RWPE2 (cell line): ENCODE results near the gene DNMT1.

ENCODE experiments used
- ATAC-seq: fragments of 200-7000 bp; cut with Tn5 transposase; 3 replicates; pipeline ENCODE4 v1.9.1; 2021; ENCODE audit warnings: low read depth
- DNase-seq: peaks from one replicate; pipeline ENCODE4 v3.0.0-alpha.2; 2020; ENCODE audit warnings: low spot score
- H3K27ac ChIP-seq: fragments of 450-650 bp; 2 replicates; pipeline ENCODE4 v1.5.1; 2017; ENCODE audit warnings: mild to moderate bottlenecking; ENCODE audit not compliant: poor library complexity, severe bottlenecking
- H3K27me3 ChIP-seq: fragments of 250-450 bp; sonication (Bioruptor Pico); 2 replicates; pipeline ENCODE4 v1.5.1; 2021; ENCODE audit warnings: mild to moderate bottlenecking, moderate library complexity; ENCODE audit not compliant: insufficient read depth, poor library complexity, severe bottlenecking
- H3K36me3 ChIP-seq: fragments of 250-450 bp; sonication (Bioruptor Pico); 2 replicates; pipeline ENCODE4 v1.5.1; 2020; ENCODE audit warnings: low read depth, mild to moderate bottlenecking, moderate library complexity
- H3K4me1 ChIP-seq: fragments of 250-450 bp; sonication (Bioruptor Pico); 2 replicates; pipeline ENCODE4 v1.5.1; 2021; ENCODE audit warnings: mild to moderate bottlenecking, moderate library complexity; ENCODE audit not compliant: insufficient read depth, poor library complexity, severe bottlenecking
- H3K4me3 ChIP-seq: fragments of 250-450 bp; sonication (Bioruptor Pico); 2 replicates; pipeline ENCODE4 v1.5.1; 2021; ENCODE audit warnings: mild to moderate bottlenecking, moderate library complexity; ENCODE audit not compliant: severe bottlenecking
- H3K9me3 ChIP-seq: fragments of 250-450 bp; sonication (Bioruptor Pico); 2 replicates; pipeline ENCODE4 v1.5.1; 2021; ENCODE audit warnings: mild to moderate bottlenecking, moderate library complexity; ENCODE audit not compliant: severe bottlenecking
- TF ChIP-seq, protein P1 (sequence below): fragments of 450-650 bp; IDR thresholded peaks from one replicate; pipeline ENCODE4 v1.5.1; 2017; ENCODE audit warnings: mild to moderate bottlenecking, moderate library complexity; ENCODE audit not compliant: poor library complexity, severe bottlenecking

Gene DNMT1

DNA sequence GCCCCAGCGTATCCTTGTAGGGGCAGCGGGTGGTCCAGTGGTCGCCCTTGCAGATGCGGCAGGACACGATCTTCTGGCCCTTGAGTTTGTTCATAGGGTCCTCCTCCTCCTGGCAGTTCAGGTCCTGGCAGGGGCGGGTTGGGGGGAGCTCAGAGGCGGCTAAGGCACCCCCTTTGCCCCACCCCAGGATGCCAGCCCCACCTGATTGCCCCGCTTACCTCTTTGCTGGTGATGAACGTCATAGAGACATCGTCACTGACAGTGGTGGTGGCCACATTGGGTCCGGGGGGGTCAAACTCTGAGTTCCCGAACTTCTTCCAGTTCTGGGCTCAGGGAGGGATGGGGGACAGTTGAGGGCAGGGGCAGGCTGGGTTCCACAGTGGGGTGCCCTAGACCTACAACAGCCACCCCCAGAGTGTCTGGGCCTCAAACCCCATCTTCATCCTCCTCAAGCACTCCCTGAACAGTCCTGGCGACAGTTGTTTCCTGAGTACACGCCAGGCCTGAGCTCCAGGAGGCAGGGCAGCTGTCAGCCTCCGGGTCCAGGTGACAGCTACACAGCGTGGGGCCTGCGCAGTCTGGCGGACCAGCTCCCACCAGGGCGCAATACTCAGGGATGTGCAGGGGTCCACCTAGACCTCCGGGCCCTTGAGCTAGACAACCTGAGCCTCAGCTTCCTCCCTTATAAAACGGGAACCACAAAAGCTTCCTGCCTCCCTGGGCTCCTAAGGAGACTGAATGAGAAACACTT is 77.7 kb downstream of the DNMT1 start:
- peaks cover 9% of the 10 kb centered on the region for H3K4me1 ChIP-seq
- no peaks in the 10 kb centered on the region for H3K9me3 ChIP-seq
- H3K27me3 ChIP-seq: no peaks in the 10 kb centered on the region
- ATAC-seq (no peak), DNase-seq (no peak)
- H3K4me3 ChIP-seq: no peak overlapping the region
- no peak overlapping the region for H3K27ac ChIP-seq
- TF ChIP-seq, protein P1, sequence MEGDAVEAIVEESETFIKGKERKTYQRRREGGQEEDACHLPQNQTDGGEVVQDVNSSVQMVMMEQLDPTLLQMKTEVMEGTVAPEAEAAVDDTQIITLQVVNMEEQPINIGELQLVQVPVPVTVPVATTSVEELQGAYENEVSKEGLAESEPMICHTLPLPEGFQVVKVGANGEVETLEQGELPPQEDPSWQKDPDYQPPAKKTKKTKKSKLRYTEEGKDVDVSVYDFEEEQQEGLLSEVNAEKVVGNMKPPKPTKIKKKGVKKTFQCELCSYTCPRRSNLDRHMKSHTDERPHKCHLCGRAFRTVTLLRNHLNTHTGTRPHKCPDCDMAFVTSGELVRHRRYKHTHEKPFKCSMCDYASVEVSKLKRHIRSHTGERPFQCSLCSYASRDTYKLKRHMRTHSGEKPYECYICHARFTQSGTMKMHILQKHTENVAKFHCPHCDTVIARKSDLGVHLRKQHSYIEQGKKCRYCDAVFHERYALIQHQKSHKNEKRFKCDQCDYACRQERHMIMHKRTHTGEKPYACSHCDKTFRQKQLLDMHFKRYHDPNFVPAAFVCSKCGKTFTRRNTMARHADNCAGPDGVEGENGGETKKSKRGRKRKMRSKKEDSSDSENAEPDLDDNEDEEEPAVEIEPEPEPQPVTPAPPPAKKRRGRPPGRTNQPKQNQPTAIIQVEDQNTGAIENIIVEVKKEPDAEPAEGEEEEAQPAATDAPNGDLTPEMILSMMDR: no peak
- H3K36me3 ChIP-seq: peaks cover 46% of the 10 kb centered on the region

DNA sequence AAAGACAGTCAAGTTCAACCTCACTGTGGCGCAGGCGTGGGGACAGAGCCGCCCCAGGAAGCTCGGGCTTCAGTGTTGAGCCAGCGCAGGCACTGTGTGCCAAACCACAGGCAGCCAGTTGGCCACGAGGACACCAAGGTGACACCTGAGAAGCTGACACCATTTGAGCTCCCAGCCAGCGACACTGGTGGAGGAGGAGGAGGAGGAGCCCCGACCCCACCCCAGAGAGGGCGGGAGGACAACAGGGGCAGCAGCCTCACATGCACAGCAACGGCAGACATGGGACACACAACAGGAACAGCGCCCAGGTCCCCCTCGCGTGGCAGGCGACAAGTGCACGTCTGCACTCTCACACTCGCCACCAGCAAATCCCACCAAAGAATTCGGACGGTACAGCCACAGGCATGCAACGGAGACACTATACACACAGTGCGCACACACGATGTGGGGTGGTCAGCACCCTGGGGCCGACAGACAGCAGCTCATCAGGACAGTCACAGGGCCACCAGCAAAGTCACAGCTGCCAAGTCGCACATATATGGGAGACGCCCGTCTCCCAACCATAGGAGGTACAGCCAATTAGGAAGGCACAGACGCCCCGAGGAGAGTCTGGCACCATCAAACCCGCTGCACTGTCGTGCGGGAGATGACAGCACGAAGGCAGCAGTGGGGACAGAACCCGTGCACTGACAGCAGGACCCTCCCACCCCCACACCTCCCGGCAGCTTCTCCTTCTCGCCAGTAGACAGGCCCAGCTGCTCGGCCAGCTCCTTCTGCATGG is 78.5 kb downstream of the DNMT1 start:
- no peak for ATAC-seq
- DNase-seq: no peak
- no peaks in the 10 kb centered on the region for H3K9me3 ChIP-seq
- H3K27ac ChIP-seq: no peak overlapping the region
- TF ChIP-seq, protein P1: no peak
- H3K27me3 ChIP-seq: no peaks in the 10 kb centered on the region
- no peak overlapping the region for H3K4me3 ChIP-seq
- H3K36me3 ChIP-seq: peaks cover 51% of the 10 kb centered on the region
- H3K4me1 ChIP-seq: peaks cover 9% of the 10 kb centered on the region

DNA sequence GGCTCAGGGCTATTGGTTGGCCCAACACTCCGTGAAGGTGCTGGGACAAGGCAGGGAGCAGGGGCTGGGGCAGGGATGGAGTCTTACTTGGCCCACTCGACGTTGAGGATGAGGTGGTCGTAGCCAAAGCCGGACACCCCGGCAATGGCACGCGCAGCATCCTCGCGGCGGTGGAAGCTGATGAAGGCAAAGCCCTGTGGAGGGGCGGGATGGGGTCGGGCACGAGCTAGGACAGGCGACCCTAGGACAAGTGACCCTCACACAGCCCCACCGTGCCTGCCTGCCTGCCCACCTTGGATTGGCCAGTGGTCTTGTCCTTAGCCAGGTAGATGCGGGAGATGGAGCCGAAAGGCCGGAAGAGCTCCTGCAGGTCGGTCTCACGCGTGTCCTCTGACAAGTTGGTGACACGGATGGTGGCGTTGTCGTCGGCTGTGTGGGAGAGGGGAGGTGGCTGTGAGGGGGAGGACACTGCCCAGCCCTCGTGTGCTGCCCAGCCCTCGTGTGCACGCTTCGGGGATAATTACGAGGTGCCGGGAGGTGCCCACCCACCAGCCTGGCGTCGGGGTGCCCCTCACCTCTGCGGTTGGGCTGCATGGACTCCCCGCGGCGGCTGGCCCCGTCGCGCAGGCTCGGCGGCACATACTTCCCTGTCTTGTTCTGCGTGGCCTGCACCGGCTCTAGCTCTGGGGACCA is 79.2 kb downstream of the DNMT1 start:
- Histone ChIP-seq H3K9me3 (no peaks in the 10 kb centered on the region), H3K4me1 (peaks cover 3% of the 10 kb centered on the region), H3K27me3 (no peaks in the 10 kb centered on the region), H3K36me3 (peaks cover 58% of the 10 kb centered on the region), H3K27ac (no peak overlapping the region), H3K4me3 (no peak overlapping the region)
- DNase-seq (no peak), ATAC-seq (no peak)
- TF ChIP-seq, protein P1: no peak

DNA sequence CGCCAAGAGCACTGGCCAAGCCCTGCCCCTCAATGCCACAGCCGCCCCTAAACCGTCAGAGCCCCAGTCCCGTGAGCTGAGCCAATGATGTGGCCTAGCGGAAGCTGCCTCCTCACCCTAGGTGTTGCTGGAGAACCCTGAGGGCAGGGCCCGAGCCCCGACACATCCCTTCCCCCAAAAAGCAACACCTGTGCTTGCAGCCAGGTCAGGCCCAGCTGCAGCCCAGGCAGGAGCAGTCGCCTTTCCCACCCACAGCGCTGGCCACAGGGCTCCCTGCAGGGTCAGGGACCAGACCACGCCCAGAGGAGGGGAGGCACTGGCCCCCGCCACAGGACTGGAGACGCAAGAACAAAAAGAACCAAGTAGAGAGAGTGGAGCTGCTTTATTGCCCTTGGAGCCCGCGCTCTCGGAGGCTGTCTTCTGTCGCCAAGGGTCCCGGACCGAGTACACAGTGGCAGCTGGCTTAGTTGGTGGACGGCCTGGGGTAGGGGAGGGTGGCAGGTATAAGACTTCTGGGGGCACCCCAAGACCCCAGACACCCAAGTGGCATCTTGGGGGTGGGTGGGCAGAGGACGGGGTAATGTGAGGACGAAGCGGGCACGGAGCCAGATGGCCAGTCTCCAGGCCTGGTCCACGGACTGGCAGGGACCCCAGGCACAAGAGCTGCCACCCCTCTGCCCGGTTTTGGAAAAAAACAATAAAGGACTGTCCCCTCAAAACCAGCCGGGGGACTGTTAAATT is 79.9 kb downstream of the DNMT1 start:
- DNase-seq (no peak), ATAC-seq (peak; percentile 1)
- no peaks in the 10 kb centered on the region for H3K27me3 ChIP-seq
- TF ChIP-seq, protein P1: no peak
- no peak overlapping the region for H3K4me3 ChIP-seq
- H3K36me3 ChIP-seq: peaks cover 65% of the 10 kb centered on the region
- H3K27ac ChIP-seq: no peak overlapping the region
- no peaks in the 10 kb centered on the region for H3K9me3 ChIP-seq
- no peaks in the 10 kb centered on the region for H3K4me1 ChIP-seq
